ENCODE data around the gene SH3TC2.

- no peak for TF ChIP-seq CTCF (IDR thresholded peaks at IDR 0.05)
- TF ChIP-seq POLR2A (IDR thresholded peaks at IDR 0.05) = no peak
Measured at GRCh38 chr5:148973455-148973854, 89.4 kb downstream of the SH3TC2 start.
